ENCODE data around the gene RNPEPL1. TPM values are rescaled to one million over a fixed set of nuclear protein-coding genes. Genes with fewer than 3 reads are reported as not detected.

RNPEPL1 gene
- total RNA-seq, 1 experiment from 2014 or later: 88.2 TPM

GRCh38 chr2:240595381-240596079 is 27.2 kb downstream of the RNPEPL1 start:
- no peaks in the 10 kb centered on the region for H3K27me3 ChIP-seq (ENCODE audit: control insufficient read depth, insufficient read depth, low read length)
- H3K4me1 ChIP-seq (ENCODE audit: control insufficient read depth, insufficient read depth, low read length): no peaks in the 10 kb centered on the region
- CTCF ChIA-PET: no interaction called here
- no peak overlapping the region for H3K4me3 ChIP-seq (ENCODE audit: low read depth in 2 of 2, low read length in 2 of 2)
- H3K9me3 ChIP-seq (ENCODE audit: control insufficient read depth, insufficient read depth, low read depth, low read length): no peaks in the 10 kb centered on the region
- peak; percentile 67 for ATAC-seq
- TF ChIP-seq, protein P1, sequence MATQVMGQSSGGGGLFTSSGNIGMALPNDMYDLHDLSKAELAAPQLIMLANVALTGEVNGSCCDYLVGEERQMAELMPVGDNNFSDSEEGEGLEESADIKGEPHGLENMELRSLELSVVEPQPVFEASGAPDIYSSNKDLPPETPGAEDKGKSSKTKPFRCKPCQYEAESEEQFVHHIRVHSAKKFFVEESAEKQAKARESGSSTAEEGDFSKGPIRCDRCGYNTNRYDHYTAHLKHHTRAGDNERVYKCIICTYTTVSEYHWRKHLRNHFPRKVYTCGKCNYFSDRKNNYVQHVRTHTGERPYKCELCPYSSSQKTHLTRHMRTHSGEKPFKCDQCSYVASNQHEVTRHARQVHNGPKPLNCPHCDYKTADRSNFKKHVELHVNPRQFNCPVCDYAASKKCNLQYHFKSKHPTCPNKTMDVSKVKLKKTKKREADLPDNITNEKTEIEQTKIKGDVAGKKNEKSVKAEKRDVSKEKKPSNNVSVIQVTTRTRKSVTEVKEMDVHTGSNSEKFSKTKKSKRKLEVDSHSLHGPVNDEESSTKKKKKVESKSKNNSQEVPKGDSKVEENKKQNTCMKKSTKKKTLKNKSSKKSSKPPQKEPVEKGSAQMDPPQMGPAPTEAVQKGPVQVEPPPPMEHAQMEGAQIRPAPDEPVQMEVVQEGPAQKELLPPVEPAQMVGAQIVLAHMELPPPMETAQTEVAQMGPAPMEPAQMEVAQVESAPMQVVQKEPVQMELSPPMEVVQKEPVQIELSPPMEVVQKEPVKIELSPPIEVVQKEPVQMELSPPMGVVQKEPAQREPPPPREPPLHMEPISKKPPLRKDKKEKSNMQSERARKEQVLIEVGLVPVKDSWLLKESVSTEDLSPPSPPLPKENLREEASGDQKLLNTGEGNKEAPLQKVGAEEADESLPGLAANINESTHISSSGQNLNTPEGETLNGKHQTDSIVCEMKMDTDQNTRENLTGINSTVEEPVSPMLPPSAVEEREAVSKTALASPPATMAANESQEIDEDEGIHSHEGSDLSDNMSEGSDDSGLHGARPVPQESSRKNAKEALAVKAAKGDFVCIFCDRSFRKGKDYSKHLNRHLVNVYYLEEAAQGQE (IDR thresholded peaks at IDR 0.05; ENCODE audit: insufficient read depth in 1 of 2, low read depth in 2 of 2, low read length in 1 of 2): no peak
- TF ChIP-seq CTCF (IDR thresholded peaks at IDR 0.05) (no peak), SIN3A (IDR thresholded peaks at IDR 0.05; ENCODE audit: borderline replicate concordance, insufficient read depth, low read depth, low read length) (no peak), TCF7L2 (IDR thresholded peaks at IDR 0.05; ENCODE audit: low read depth, low read length) (no peak), POLR2AphosphoS5 (IDR thresholded peaks at IDR 0.05; ENCODE audit: low read depth, low read length) (no peak)
- intact Hi-C loops (cut with micrococcal nuclease; ENCODE audit: unreplicated experiment): no loop called here
- in situ Hi-C loops (cut with HindIII; ENCODE audit: low pct_unique_long_range_greater_than_20kb, low sequenced_read_pairs): no loop called here
- BruUV-seq (replicated peaks): no TSS peak
- H3K27ac ChIP-seq (ENCODE audit: low read length): no peak overlapping the region
- POLR2A ChIA-PET: no interaction called here
- no peak for DNase-seq (ENCODE audit: low read depth, low spot score)
- no peaks in the 10 kb centered on the region for H3K36me3 ChIP-seq (ENCODE audit: control insufficient read depth, insufficient read depth, low read length)

DNA sequence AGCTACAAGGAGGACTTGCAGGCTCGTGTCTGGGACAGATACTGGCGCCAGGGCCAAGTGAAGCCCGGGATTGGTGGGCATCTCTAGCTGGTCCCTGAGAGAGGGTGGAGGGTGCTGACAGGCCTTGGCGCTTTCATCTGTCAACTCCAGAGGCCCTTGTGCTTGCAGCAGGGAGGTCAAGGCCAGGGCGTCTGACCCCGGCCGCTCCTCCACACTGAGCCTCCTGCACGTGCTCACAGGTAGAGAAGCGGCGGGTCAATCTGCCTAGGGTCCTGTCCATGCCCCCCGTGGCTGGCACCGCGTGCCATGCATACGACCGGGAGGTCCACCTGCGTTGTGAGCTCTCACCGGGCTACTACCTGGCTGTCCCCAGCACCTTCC is 27.8 kb downstream of the RNPEPL1 start:
- no peak for DNase-seq (ENCODE audit: low read depth, low spot score)
- Histone ChIP-seq H3K36me3 (ENCODE audit: control insufficient read depth, insufficient read depth, low read length) (no peaks in the 10 kb centered on the region), H3K4me3 (ENCODE audit: low read depth in 2 of 2, low read length in 2 of 2) (no peak overlapping the region), H3K27ac (ENCODE audit: low read length) (no peak overlapping the region), H3K27me3 (ENCODE audit: control insufficient read depth, insufficient read depth, low read length) (no peaks in the 10 kb centered on the region), H3K4me1 (ENCODE audit: control insufficient read depth, insufficient read depth, low read length) (no peaks in the 10 kb centered on the region), H3K9me3 (ENCODE audit: control insufficient read depth, insufficient read depth, low read depth, low read length) (no peaks in the 10 kb centered on the region)
- ChIA-PET POLR2A (no interaction called here), CTCF (no interaction called here)
- ATAC-seq: no peak
- no TSS peak for BruUV-seq (replicated peaks)
- in situ Hi-C loops (cut with HindIII; ENCODE audit: low pct_unique_long_range_greater_than_20kb, low sequenced_read_pairs): no loop called here
- no peak for TF ChIP-seq CTCF (IDR thresholded peaks at IDR 0.05)
- TF ChIP-seq TCF7L2 (IDR thresholded peaks at IDR 0.05; ENCODE audit: low read depth, low read length): no peak
- TF ChIP-seq POLR2AphosphoS5 (IDR thresholded peaks at IDR 0.05; ENCODE audit: low read depth, low read length): no peak
- TF ChIP-seq, protein P1 (IDR thresholded peaks at IDR 0.05; ENCODE audit: insufficient read depth in 1 of 2, low read depth in 2 of 2, low read length in 1 of 2): no peak
- TF ChIP-seq SIN3A (IDR thresholded peaks at IDR 0.05; ENCODE audit: borderline replicate concordance, insufficient read depth, low read depth, low read length): no peak
- intact Hi-C loops (cut with micrococcal nuclease; ENCODE audit: unreplicated experiment): no loop called here
